Common myeloid progenitor, CD34-positive (primary cell): ENCODE results near the gene PTPRK.

Experiments
- CTCF ChIA-PET: fragments of 350-600 bp; sonication (Branson Sonifier 250); formaldehyde crosslinking; loops from one replicate; lab custom pipeline; 2021; ENCODE audit warnings: antibody characterized with exemption; lab: Charles Lee
- POLR2A ChIA-PET: fragments of 350-600 bp; sonication (Branson Sonifier 250); formaldehyde crosslinking; loops from one replicate; lab custom pipeline; 2021; ENCODE audit warnings: antibody characterized with exemption; lab: Charles Lee
- DNase-seq, 3 donors: peaks; one replicate each; pipeline versions ENCODE4 v3.0.0 to v3.0.0-alpha.2; 2013
- H3K27ac ChIP-seq, 2 experiments: 1 replicate in 1 of 2; 2 replicates in 1 of 2; pipeline ENCODE4 v1.7.0; 2013; ENCODE audit warnings: inconsistent platforms in 2 of 2, low read length in 2 of 2, mild to moderate bottlenecking in 2 of 2, low read depth in 1 of 2, moderate library complexity in 1 of 2; ENCODE audit not compliant: severe bottlenecking in 2 of 2, insufficient read depth in 1 of 2, poor library complexity in 1 of 2
- H3K27me3 ChIP-seq, 5 experiments: replicated peaks in 2 of 5; 1 replicate in 3 of 5; 2 replicates in 2 of 5; pipeline versions ENCODE4 v1.6.1 to v1.7.0; 2013; ENCODE audit warnings: low read length in 4 of 5, mild to moderate bottlenecking in 2 of 5, moderate library complexity in 2 of 5, inconsistent platforms in 1 of 5; ENCODE audit not compliant: insufficient read depth in 5 of 5, control insufficient read depth in 4 of 5
- H3K36me3 ChIP-seq, 4 experiments: 1 replicate in 2 of 4; 2 replicates in 2 of 4; pipeline versions ENCODE4 v1.6.1 to v1.7.0; 2013; ENCODE audit warnings: low read length in 3 of 4, control low read depth in 1 of 4, mild to moderate bottlenecking in 1 of 4; ENCODE audit not compliant: control insufficient read depth in 4 of 4, insufficient read depth in 4 of 4
- H3K4me1 ChIP-seq, 4 experiments: 1 replicate in 3 of 4; 2 replicates in 1 of 4; pipeline versions ENCODE4 v1.6.1 to v1.7.1; 2013; ENCODE audit warnings: low read length in 3 of 4, mild to moderate bottlenecking in 3 of 4, control low read depth in 1 of 4, inconsistent platforms in 1 of 4, moderate library complexity in 1 of 4; ENCODE audit not compliant: control insufficient read depth in 4 of 4, insufficient read depth in 4 of 4; ENCODE audit errors: control extremely low read depth in 1 of 4
- H3K4me3 ChIP-seq, 7 experiments: 1 replicate in 4 of 7; 2 replicates in 3 of 7; pipeline versions ENCODE4 v1.5.1 to v1.7.0; 2013; ENCODE audit warnings: mild to moderate bottlenecking in 7 of 7, low read length in 6 of 7, moderate library complexity in 6 of 7, inconsistent platforms in 2 of 7, low read depth in 2 of 7, control low read depth in 1 of 7; ENCODE audit not compliant: insufficient read depth in 4 of 7, control insufficient read depth in 1 of 7; ENCODE audit errors: extremely low read depth in 1 of 7
- H3K9me3 ChIP-seq, 5 experiments: 1 replicate in 4 of 5; 2 replicates in 1 of 5; pipeline versions ENCODE4 v1.6.1 to v1.7.1; 2013; ENCODE audit warnings: low read length in 4 of 5, mild to moderate bottlenecking in 2 of 5, inconsistent platforms in 1 of 5, low read depth in 1 of 5, moderate library complexity in 1 of 5; ENCODE audit not compliant: control insufficient read depth in 4 of 5, insufficient read depth in 2 of 5; ENCODE audit errors: control extremely low read depth in 1 of 5
- WGBS: methylation state at CpG from one replicate; pipeline ENCODE4 v1.1.5; 2013; ENCODE audit not compliant: insufficient coverage; 5-methylcytosine and 5-hydroxymethylcytosine counted together

Gene PTPRK

GRCh38 chr6:128464790-128465189, 55.6 kb downstream of the PTPRK start:
- DNase-seq = no peak
- ChIA-PET CTCF (no interaction called here), POLR2A (no interaction called here)
- no peaks in the 10 kb centered on the region for H3K27me3 ChIP-seq
- no peaks in the 10 kb centered on the region for H3K36me3 ChIP-seq
- 100% methylated on average over 1 of the region's 3 CpGs for WGBS
- no peak overlapping the region for H3K4me3 ChIP-seq
- no peak overlapping the region for H3K27ac ChIP-seq
- H3K4me1 ChIP-seq = no peaks in the 10 kb centered on the region
- H3K9me3 ChIP-seq = no peaks in the 10 kb centered on the region

DNA sequence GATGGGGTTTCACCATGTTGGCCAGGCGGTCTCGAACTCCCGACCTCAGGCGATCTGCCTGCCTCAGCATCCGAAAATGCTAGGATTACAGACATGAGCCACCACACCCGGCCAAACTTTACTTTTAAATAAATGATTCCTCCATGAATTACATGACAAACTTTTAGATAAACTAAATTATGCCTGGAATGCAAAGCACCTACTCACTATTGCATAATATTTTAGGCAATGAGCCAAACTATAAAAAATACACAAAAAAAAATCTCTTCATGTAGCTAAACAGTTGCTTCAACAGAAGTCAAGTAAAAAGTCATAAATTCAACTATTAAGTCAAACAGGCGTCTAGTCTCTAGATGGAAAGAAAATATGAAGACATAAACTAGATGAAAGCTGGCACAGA, 56.5 kb downstream of the PTPRK start:
- CTCF ChIA-PET = no interaction called here
- no CpG with 5 or more reads among the region's 7 CpGs for WGBS
- Histone ChIP-seq H3K9me3 (no peaks in the 10 kb centered on the region), H3K36me3 (no peaks in the 10 kb centered on the region), H3K27me3 (no peaks in the 10 kb centered on the region), H3K4me1 (no peaks in the 10 kb centered on the region), H3K27ac (no peak overlapping the region), H3K4me3 (no peak overlapping the region)
- no peak for DNase-seq
- POLR2A ChIA-PET = no interaction called here

- Histone ChIP-seq H3K4me3 (no peak overlapping the region), H3K4me1 (no peaks in the 10 kb centered on the region), H3K9me3 (no peaks in the 10 kb centered on the region), H3K27me3 (no peaks in the 10 kb centered on the region), H3K27ac (no peak overlapping the region), H3K36me3 (no peaks in the 10 kb centered on the region)
- DNase-seq = no peak
- CTCF ChIA-PET = interaction anchor here (1.3 kb wide), 1 partner anchor 19 kb away, joined by 3 read pairs; no protein-coding TSS in a partner anchor
- WGBS = 94% methylated on average over 2 of the region's 3 CpGs
- POLR2A ChIA-PET = no interaction called here
These were observed 58.9 kb downstream of the PTPRK start for GRCh38 chr6:128461501-128461900.

GRCh38 chr6:128456510-128457230, 63.7 kb downstream of the PTPRK start:
- DNase-seq = no peak
- no peaks in the 10 kb centered on the region for H3K27me3 ChIP-seq

GRCh38 chr6:128455959-128456358, 64.4 kb downstream of the PTPRK start:
- Histone ChIP-seq H3K27ac (no peak overlapping the region), H3K27me3 (no peaks in the 10 kb centered on the region), H3K9me3 (peaks cover 0 to 1% (median 0%) of the 10 kb centered on the region in 5 experiments), H3K4me3 (no peak overlapping the region), H3K4me1 (no peaks in the 10 kb centered on the region), H3K36me3 (no peaks in the 10 kb centered on the region)
- no peak for DNase-seq
- ChIA-PET POLR2A (no interaction called here), CTCF (no interaction called here)
- 95% methylated on average over 3 of the region's 3 CpGs for WGBS

More at GRCh38 chr6:128456510-128457230, 63.7 kb downstream of the PTPRK start:
- CTCF ChIA-PET = no interaction called here
- no peak overlapping the region for H3K27ac ChIP-seq
- H3K4me1 ChIP-seq = no peaks in the 10 kb centered on the region
- H3K36me3 ChIP-seq = no peaks in the 10 kb centered on the region
- H3K4me3 ChIP-seq = no peak overlapping the region
- no CpG with 5 or more reads among the region's 2 CpGs for WGBS
- POLR2A ChIA-PET = no interaction called here
- peaks cover 0 to 1% (median 0%) of the 10 kb centered on the region in 5 experiments for H3K9me3 ChIP-seq

DNA sequence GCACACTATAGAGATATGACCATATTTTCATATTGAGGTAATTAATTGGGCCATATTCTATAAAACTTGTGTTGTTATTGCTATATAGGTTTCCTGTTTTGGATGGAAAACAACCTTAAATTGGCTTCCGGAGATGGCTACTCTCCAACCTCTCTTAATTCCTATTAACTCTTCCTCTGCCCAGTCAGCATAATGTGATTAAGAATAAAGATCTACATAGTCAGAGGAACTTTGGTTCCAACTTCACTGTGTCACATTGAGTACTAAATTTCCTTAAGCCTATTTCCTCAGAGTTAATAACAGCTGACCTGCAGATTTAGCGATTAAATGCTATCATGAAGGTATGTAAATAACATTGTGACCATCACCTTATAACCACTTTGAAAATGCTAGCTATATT, 67.7 kb downstream of the PTPRK start:
- POLR2A ChIA-PET = no interaction called here
- peaks cover 0 to 1% (median 0%) of the 10 kb centered on the region in 5 experiments for H3K9me3 ChIP-seq
- H3K4me1 ChIP-seq = no peaks in the 10 kb centered on the region
- DNase-seq = no peak
- CTCF ChIA-PET = no interaction called here
- H3K27ac ChIP-seq = no peak overlapping the region
- WGBS = no CpG with 5 or more reads among the region's 2 CpGs
- no peaks in the 10 kb centered on the region for H3K27me3 ChIP-seq
- no peaks in the 10 kb centered on the region for H3K36me3 ChIP-seq
- H3K4me3 ChIP-seq = no peak overlapping the region

DNA sequence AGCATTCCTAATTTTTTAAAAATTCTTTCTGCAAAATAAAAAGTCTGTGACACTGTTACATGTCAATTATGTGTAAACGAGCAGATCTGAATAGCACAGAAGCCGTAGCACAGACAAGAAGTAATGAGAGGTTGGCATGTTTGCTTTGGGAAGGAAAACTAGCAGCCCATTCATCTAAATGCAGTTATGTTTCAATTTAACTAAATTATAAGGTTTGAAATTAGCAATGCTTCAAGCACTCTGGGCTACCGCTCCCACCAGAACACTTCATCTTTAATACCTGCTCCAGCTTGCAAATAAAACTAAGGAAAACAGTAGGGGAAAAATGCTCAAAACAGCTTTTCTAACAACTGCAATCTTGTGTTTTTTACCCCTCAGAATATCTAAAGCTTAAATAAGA, 73.9 kb downstream of the PTPRK start:
- ChIA-PET CTCF (interaction anchor here (1.1 kb wide), 1 partner anchor 23 kb away, joined by 3 read pairs; no protein-coding TSS in a partner anchor), POLR2A (no interaction called here)
- Histone ChIP-seq H3K4me1 (no peaks in the 10 kb centered on the region), H3K27me3 (no peaks in the 10 kb centered on the region), H3K27ac (no peak overlapping the region), H3K36me3 (no peaks in the 10 kb centered on the region), H3K9me3 (no peaks in the 10 kb centered on the region), H3K4me3 (no peak overlapping the region)
- DNase-seq = no peak
- WGBS = 100% methylated on average over 2 of the region's 3 CpGs
